IMR-90 (cell line): ENCODE results near the gene PRTG. TPM values are rescaled to one million over a fixed set of nuclear protein-coding genes. Genes with fewer than 3 reads are reported as not detected.

Source experiments
- ATAC-seq: fragments of 200-7000 bp; cut with Tn5 transposase; 2 replicates; pipeline ENCODE4 v1.9.1; 2020; ENCODE audit warnings: low read depth, mild to moderate bottlenecking, moderate library complexity
- BruUV-seq: library from RNA; stranded (reverse); fragments of 400-500 nt; replicated peaks from 2 replicates; lab custom pipeline; 2021; lab: Mats Ljungman, UMichigan
- CTCF ChIA-PET: fragments of 300-600 bp; formaldehyde crosslinking; extraction: SDS; loops from one replicate; lab custom pipeline; 2021; ENCODE audit warnings: antibody characterized with exemption; lab: Yijun Ruan, JAX
- POLR2A ChIA-PET: fragments of 300-600 bp; sonication (Branson Sonifier 250); formaldehyde crosslinking; loops from one replicate; lab custom pipeline; 2022; ENCODE audit warnings: antibody characterized with exemption; ENCODE audit not compliant: unreplicated experiment; lab: Charles Lee
- DNase-seq: peaks from one replicate; pipeline ENCODE4 v3.0.0; 2013
- H2AFZ ChIP-seq: replicated peaks from 2 replicates; pipeline ENCODE3; 2013; ENCODE audit warnings: low read length, mild to moderate bottlenecking; ENCODE audit not compliant: poor library complexity
- H2AK5ac ChIP-seq: 2 replicates; pipeline ENCODE4 v1.6.1; 2013; ENCODE audit warnings: low read depth, low read length, inconsistent platforms
- H2AK9ac ChIP-seq: replicated peaks from 2 replicates; pipeline ENCODE3; 2013; ENCODE audit warnings: mild to moderate bottlenecking, low read depth, low read length, moderate library complexity; ENCODE audit not compliant: poor library complexity
- H2BK120ac ChIP-seq: 2 replicates; pipeline ENCODE4 v1.6.1; 2013; ENCODE audit warnings: low read depth, low read length, inconsistent platforms
- H2BK15ac ChIP-seq: 3 replicates; pipeline ENCODE4 v1.6.1; 2013; ENCODE audit warnings: low read depth, low read length, inconsistent platforms
- H2BK20ac ChIP-seq: 2 replicates; pipeline ENCODE4 v1.6.1; 2013; ENCODE audit warnings: low read depth, mild to moderate bottlenecking, inconsistent platforms, low read length, moderate library complexity
- H2BK5ac ChIP-seq: 2 replicates; pipeline ENCODE4 v1.6.1; 2013; ENCODE audit warnings: mild to moderate bottlenecking, low read depth, low read length, inconsistent platforms; ENCODE audit not compliant: poor library complexity, severe bottlenecking
- H3K14ac ChIP-seq: replicated peaks from 2 replicates; pipeline ENCODE4 v1.6.1; 2013; ENCODE audit warnings: low read depth, low read length, inconsistent platforms
- H3K18ac ChIP-seq: 2 replicates; pipeline ENCODE4 v1.6.1; 2013; ENCODE audit warnings: low read depth, low read length, control low read depth
- H3K23ac ChIP-seq: 2 replicates; pipeline ENCODE4 v1.6.1; 2013; ENCODE audit warnings: low read depth, low read length, inconsistent platforms
- H3K27ac ChIP-seq: 2 replicates; pipeline ENCODE4 v1.5.1; 2013; ENCODE audit warnings: mild to moderate bottlenecking, control low read depth, low read length; ENCODE audit not compliant: insufficient read depth
- H3K27me3 ChIP-seq: 2 replicates; pipeline ENCODE4 v1.6.1; 2013; ENCODE audit warnings: low read length; ENCODE audit not compliant: control insufficient read depth, insufficient read depth
- H3K36me3 ChIP-seq: 2 replicates; pipeline ENCODE4 v1.6.1; 2013; ENCODE audit warnings: low read length, mixed read lengths; ENCODE audit not compliant: control insufficient read depth, insufficient read depth
- H3K4ac ChIP-seq: 2 replicates; pipeline ENCODE4 v1.6.1; 2013; ENCODE audit warnings: low read depth, low read length, inconsistent platforms
- H3K4me1 ChIP-seq: 2 replicates; pipeline ENCODE4 v1.6.1; 2013; ENCODE audit warnings: low read length, mixed read lengths; ENCODE audit not compliant: control insufficient read depth, insufficient read depth
- H3K4me2 ChIP-seq: 2 replicates; pipeline ENCODE4 v1.6.1; 2013; ENCODE audit warnings: low read depth, mild to moderate bottlenecking, control low read depth, low read length, moderate library complexity
- H3K4me3 ChIP-seq: 2 replicates; pipeline ENCODE4 v1.5.1; 2013; ENCODE audit warnings: low read depth, mild to moderate bottlenecking, control low read depth, low read length, moderate library complexity; ENCODE audit not compliant: insufficient read depth
- H3K56ac ChIP-seq: 2 replicates; pipeline ENCODE4 v1.6.1; 2013; ENCODE audit warnings: low read length, inconsistent platforms; ENCODE audit not compliant: insufficient read depth; ENCODE audit errors: extremely low read depth
- H3K79me1 ChIP-seq, 2 experiments: 2 replicates each; pipeline ENCODE4 v1.6.1; 2013; ENCODE audit warnings: low read length in 2 of 2, inconsistent platforms in 1 of 2, low read depth in 1 of 2
- H3K9ac ChIP-seq: 2 replicates; pipeline ENCODE4 v1.6.1; 2013; ENCODE audit warnings: low read depth, low read length, control low read depth
- H3K9me1 ChIP-seq: 2 replicates; pipeline ENCODE4 v1.6.1; 2013; ENCODE audit warnings: low read length, inconsistent platforms; ENCODE audit not compliant: insufficient read depth
- H3K9me3 ChIP-seq: 2 replicates; pipeline ENCODE4 v1.6.1; 2013; ENCODE audit warnings: low read length; ENCODE audit not compliant: control insufficient read depth, insufficient read depth
- H4K20me1 ChIP-seq: 2 replicates; pipeline ENCODE4 v1.6.1; 2013; ENCODE audit warnings: low read length, inconsistent platforms; ENCODE audit not compliant: insufficient read depth
- H4K5ac ChIP-seq: 2 replicates; pipeline ENCODE4 v1.6.1; 2013; ENCODE audit warnings: mild to moderate bottlenecking, low read depth, low read length, control low read depth
- H4K8ac ChIP-seq, 2 experiments: 2 replicates each; pipeline ENCODE4 v1.6.1; 2013; ENCODE audit warnings: low read depth in 2 of 2, low read length in 2 of 2, control low read depth in 1 of 2, inconsistent platforms in 1 of 2
- H4K91ac ChIP-seq: 2 replicates; pipeline ENCODE4 v1.6.1; 2013; ENCODE audit warnings: low read depth, low read length, inconsistent platforms; ENCODE audit not compliant: insufficient read depth
- CEBPB ChIP-seq: IDR thresholded peaks from 2 replicates; pipeline ENCODE4 v1.6.1; 2012; ENCODE audit warnings: low read depth, low read length, improper control_type of control experiment
- CHD1 ChIP-seq: IDR thresholded peaks from 2 replicates; pipeline ENCODE4 v1.6.1; 2012; ENCODE audit warnings: low read depth, low read length, improper control_type of control experiment
- CTCF ChIP-seq: conservative IDR thresholded peaks from 2 replicates; pipeline ENCODE4 v1.5.1; 2012; ENCODE audit warnings: mild to moderate bottlenecking, low read depth, low read length, improper control_type of control experiment
- FOS ChIP-seq: fragments of 150-350 bp; IDR thresholded peaks from 2 replicates; pipeline ENCODE4 v1.6.1; 2016; ENCODE audit warnings: low read depth, low read length
- MAZ ChIP-seq: IDR thresholded peaks from 2 replicates; pipeline ENCODE4 v1.6.1; 2012; ENCODE audit warnings: low read depth, mild to moderate bottlenecking, low read length, improper control_type of control experiment, moderate library complexity, borderline replicate concordance
- USF2 ChIP-seq: fragments of 150-350 bp; IDR thresholded peaks from 2 replicates; pipeline ENCODE4 v1.6.1; 2017; ENCODE audit warnings: mild to moderate bottlenecking, antibody characterized with exemption, low read length, low read depth
- WGBS, 2 experiments: methylation state at CpG; one replicate each; pipeline versions ENCODE4 v1.1.5 to v1.1.7; 2013; ENCODE audit warnings: missing lambda C conversion rate in 2 of 2; ENCODE audit not compliant: insufficient read length in 1 of 2; ENCODE audit errors: extremely low coverage in 2 of 2; 5-methylcytosine and 5-hydroxymethylcytosine counted together
- dilution Hi-C: fragments of 300-500 bp; cut with HindIII; formaldehyde crosslinking; loops from one replicate; pipeline ENCODE4 v1.14.3; 2018; ENCODE audit warnings: low sequenced_read_pairs; ENCODE audit not compliant: unreplicated experiment
- in situ Hi-C: fragments of 300-500 bp; cut with MboI; formaldehyde crosslinking; loops from 3 replicates; pipeline ENCODE4 v1.14.3; 2019; ENCODE audit warnings: low sequenced_read_pairs, inconsistent platforms, mixed read lengths
- intact Hi-C: fragments of 100-400 bp; cut with micrococcal nuclease; formaldehyde crosslinking; loops from 2 replicates; pipeline ENCODE4 v1.10.0; 2022
- polyA plus RNA-seq, 3 experiments: library from polyadenylated mRNA; depleted of rRNA; stranded (reverse); fragments of >200 nt; gene quantifications; 2 replicates each; pipeline ENCODE4 v1.2.3, GENCODE V29; 2012; ENCODE audit warnings: low replicate concordance in 1 of 3
- total RNA-seq: library from RNA; depleted of rRNA; stranded (reverse); fragments of >200 nt; gene quantifications from 2 replicates; pipeline ENCODE4 v1.2.3, GENCODE V29; 2012

Gene PRTG
- total and polyA plus RNA-seq, 2 of the 4 experiments (the other 2 are of a cell fraction), result 0.99 to 1.4 TPM

DNA sequence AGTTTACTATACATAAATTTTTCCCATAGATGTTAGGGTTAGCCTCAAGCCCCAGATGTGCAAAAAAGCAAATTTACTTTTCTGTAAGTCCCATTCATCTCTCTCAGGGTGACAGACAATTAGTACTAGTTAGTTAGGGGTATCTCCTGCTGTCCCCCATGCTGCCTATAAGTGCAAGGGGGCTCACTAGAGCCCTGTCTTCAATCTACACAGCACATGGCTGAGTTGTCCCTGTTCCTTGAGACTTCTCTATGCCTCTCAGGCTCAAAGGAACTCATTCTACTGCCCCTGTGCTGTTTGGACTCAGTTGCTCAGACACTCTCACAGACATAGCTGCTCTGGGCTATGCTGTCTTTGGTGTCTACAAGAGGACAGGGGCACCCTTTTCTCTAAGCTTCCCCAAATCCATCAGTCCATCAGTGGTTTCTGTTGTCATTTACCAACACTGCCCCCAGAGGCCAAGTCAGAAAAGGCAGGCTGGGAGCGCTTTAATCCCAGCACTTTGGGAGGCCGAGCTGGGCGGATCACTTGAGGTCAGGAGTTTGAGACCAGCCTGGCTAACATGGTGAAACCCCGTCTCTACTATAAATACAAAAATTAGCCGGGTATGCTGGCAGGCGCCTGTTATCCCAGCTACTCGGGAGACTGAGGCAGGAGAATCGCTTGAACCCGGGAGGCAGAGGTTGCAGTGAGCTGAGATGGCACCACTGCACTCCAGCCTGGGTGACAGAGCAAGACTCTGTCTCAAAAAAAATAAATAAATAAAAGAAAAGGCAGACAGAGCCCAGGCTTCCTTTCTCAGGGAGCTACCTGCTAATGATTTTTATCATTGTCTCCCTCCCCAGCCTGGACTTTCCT, 31.4 kb upstream of the PRTG start:
- POLR2A ChIA-PET, result no interaction called here

More for the DNA sequence above, 31.4 kb upstream of the PRTG start:
- Histone ChIP-seq H2AK9ac (no peak overlapping the region), H3K14ac (no peak overlapping the region), H3K4me1 (no peaks in the 10 kb centered on the region), H2BK15ac (no peak overlapping the region), H3K4ac (no peak overlapping the region), H3K9me1 (no peaks in the 10 kb centered on the region), H2BK5ac (no peak overlapping the region), H3K23ac (no peak overlapping the region), H4K5ac (no peak overlapping the region), H3K9me3 (no peaks in the 10 kb centered on the region), H4K20me1 (no peaks in the 10 kb centered on the region), H3K18ac (no peak overlapping the region), H3K79me1 (no peaks in the 10 kb centered on the region), H3K27me3 (peaks cover 19% of the 10 kb centered on the region), H4K8ac (no peak overlapping the region), H3K27ac (no peak overlapping the region), H3K4me2 (no peak overlapping the region), H2AK5ac (no peak overlapping the region), H3K36me3 (no peaks in the 10 kb centered on the region), H2BK120ac (no peak overlapping the region), H3K56ac (no peak overlapping the region), H4K91ac (no peak overlapping the region), H3K9ac (no peak overlapping the region), H3K4me3 (no peak overlapping the region), H2AFZ (no peak overlapping the region), H2BK20ac (no peak overlapping the region)
- BruUV-seq, result no TSS peak
- TF ChIP-seq CHD1, result no peak
- TF ChIP-seq CEBPB, result no peak
- TF ChIP-seq FOS, result no peak
- peak; percentile 46 for TF ChIP-seq CTCF
- no peak for TF ChIP-seq USF2
- TF ChIP-seq MAZ, result no peak
- CTCF ChIA-PET, result interaction anchor here (0.7 to 1.7 kb wide), 9 partner anchors 9 to 62 kb away, joined by 3 to 6 read pairs (median 4); no protein-coding TSS in a partner anchor
- ATAC-seq (peak; percentile 65; the same call in 1 of the 2 replicates), DNase-seq (peak; percentile 10)
- intact Hi-C loops (no loop called here), dilution Hi-C loops (no loop called here), in situ Hi-C loops (no loop called here)
- 60% methylated on average over 1 of the region's 9 CpGs; no CpG with 5 or more reads in 1 of the 2 experiments for WGBS, 2 experiments
